LNCaP clone FGC (cell line): ENCODE data around the gene CTSD.
A peak's percentile ranks its signal among the peaks of the same experiment; 100 is the strongest.

Source experiments
- DNase-seq: peaks from one replicate; pipeline ENCODE4 v3.0.0-alpha.2; 2011; ENCODE audit warnings: low read depth
- H3K4me3 ChIP-seq: 2 replicates; pipeline ENCODE4 v1.5.1; 2011; ENCODE audit warnings: mild to moderate bottlenecking, low read depth, low read length, control low read depth
- CTCF ChIP-seq: IDR thresholded peaks from 2 replicates; pipeline ENCODE4 v1.5.1; 2012; ENCODE audit warnings: mild to moderate bottlenecking; ENCODE audit not compliant: control insufficient read depth, insufficient read depth; ENCODE audit errors: extremely low read depth

Gene CTSD

GRCh38 chr11:1766719-1767398, 3.1 kb upstream of the CTSD start:
- no peak overlapping the region for H3K4me3 ChIP-seq
- TF ChIP-seq CTCF = no peak
- DNase-seq = no peak

- no peak overlapping the region for H3K4me3 ChIP-seq
- TF ChIP-seq CTCF = no peak
- DNase-seq = no peak
Measured at GRCh38 chr11:1765871-1766718, 2.4 kb upstream of the CTSD start.

GRCh38 chr11:1763336-1763795, 361 bp downstream of the CTSD start:
- no peak for DNase-seq
- H3K4me3 ChIP-seq = peak overlapping the region; percentile 94
- no peak for TF ChIP-seq CTCF

GRCh38 chr11:1762537-1763302, 1.0 kb downstream of the CTSD start:
- H3K4me3 ChIP-seq = peak overlapping the region; percentile 94
- no peak for TF ChIP-seq CTCF
- DNase-seq = peak; percentile 41

- DNase-seq = no peak
- TF ChIP-seq CTCF = no peak
Measured at GRCh38 chr11:1761857-1762536, 1.7 kb downstream of the CTSD start.

GRCh38 chr11:1761110-1761856, 2.4 kb downstream of the CTSD start:
- TF ChIP-seq CTCF = no peak
- no peak overlapping the region for H3K4me3 ChIP-seq
- DNase-seq = no peak

More at GRCh38 chr11:1761857-1762536, 1.7 kb downstream of the CTSD start:
- H3K4me3 ChIP-seq = peak overlapping the region; percentile 94
